IPS-20b (cell line): Measurements from ENCODE around the gene ZNF280A.
"Not testable (repeated sequence)": the region's sequence is repeated elsewhere in the genome, so short reads cannot be mapped to it uniquely, and the experiment has no call there.

Experiments
- H3K27ac ChIP-seq: one replicate; pipeline ENCODE4 v1.5.1; 2013; ENCODE audit warnings: low read length
- H3K27me3 ChIP-seq: 2 replicates; pipeline ENCODE4 v1.6.1; 2013; ENCODE audit warnings: mild to moderate bottlenecking, low read length, inconsistent platforms; ENCODE audit not compliant: insufficient read depth
- H3K36me3 ChIP-seq: 2 replicates; pipeline ENCODE4 v1.6.1; 2013; ENCODE audit warnings: low read depth, mild to moderate bottlenecking, inconsistent platforms, low read length, moderate library complexity; ENCODE audit not compliant: insufficient read depth
- H3K4me1 ChIP-seq: 2 replicates; pipeline ENCODE4 v1.6.1; 2013; ENCODE audit warnings: mild to moderate bottlenecking, control low read depth, inconsistent platforms, low read length, moderate library complexity; ENCODE audit not compliant: insufficient read depth
- H3K4me3 ChIP-seq: 2 replicates; pipeline ENCODE4 v1.5.1; 2013; ENCODE audit warnings: mild to moderate bottlenecking, low read length, inconsistent platforms
- H3K9ac ChIP-seq: 2 replicates; pipeline ENCODE4 v1.6.1; 2013; ENCODE audit warnings: low read depth, mild to moderate bottlenecking, inconsistent platforms, low read length, moderate library complexity
- H3K9me3 ChIP-seq: 2 replicates; pipeline ENCODE4 v1.6.1; 2013; ENCODE audit warnings: mild to moderate bottlenecking, low read depth, low read length, inconsistent platforms; ENCODE audit not compliant: insufficient read depth

ZNF280A gene

GRCh38 chr22:22520667-22521602 lies 865 bp upstream of the ZNF280A start:
- peaks cover 78% of the 10 kb centered on the region for H3K27me3 ChIP-seq
- no peaks in the 10 kb centered on the region for H3K9me3 ChIP-seq
- no peak overlapping the region for H3K27ac ChIP-seq
- no peak overlapping the region for H3K9ac ChIP-seq
- H3K4me3 ChIP-seq = no peak overlapping the region
- no peaks in the 10 kb centered on the region for H3K36me3 ChIP-seq
- no peaks in the 10 kb centered on the region; the same call in 1 of the 2 replicates for H3K4me1 ChIP-seq

- Histone ChIP-seq H3K27me3 (peaks cover 78% of the 10 kb centered on the region), H3K36me3 (no peaks in the 10 kb centered on the region), H3K9ac (no peak overlapping the region), H3K4me1 (no peaks in the 10 kb centered on the region; the same call in 1 of the 2 replicates), H3K9me3 (no peaks in the 10 kb centered on the region), H3K27ac (no peak overlapping the region), H3K4me3 (peak overlapping the region; percentile 13; the same call in 1 of the 2 replicates)
These were observed 479 bp downstream of the ZNF280A start for GRCh38 chr22:22519591-22519990.

GRCh38 chr22:22516992-22517391 lies 3.1 kb downstream of the ZNF280A start:
- Histone ChIP-seq H3K27ac (no peak overlapping the region), H3K9me3 (no peaks in the 10 kb centered on the region), H3K4me3 (no peak overlapping the region), H3K36me3 (no peaks in the 10 kb centered on the region), H3K4me1 (no peaks in the 10 kb centered on the region; the same call in 1 of the 2 replicates), H3K9ac (no peak overlapping the region), H3K27me3 (peaks cover 81% of the 10 kb centered on the region)

- Histone ChIP-seq H3K27me3 (peaks cover 78% of the 10 kb centered on the region), H3K4me1 (no peaks in the 10 kb centered on the region; the same call in 1 of the 2 replicates), H3K4me3 (no peak overlapping the region), H3K27ac (no peak overlapping the region), H3K9ac (no peak overlapping the region), H3K36me3 (no peaks in the 10 kb centered on the region), H3K9me3 (peaks cover 5% of the 10 kb centered on the region; the same call in 1 of the 2 replicates)
These were observed 4.2 kb downstream of the ZNF280A start for GRCh38 chr22:22515890-22516289.

GRCh38 chr22:22514431-22514830 lies 5.6 kb downstream of the ZNF280A start:
- Histone ChIP-seq H3K9me3 (peaks cover 13% of the 10 kb centered on the region; the same call in 1 of the 2 replicates), H3K27me3 (peaks cover 64% of the 10 kb centered on the region)
- not testable (repeated sequence) for H3K4me1 ChIP-seq, H3K4me3 ChIP-seq, H3K27ac ChIP-seq, H3K36me3 ChIP-seq, H3K9ac ChIP-seq

- no peak overlapping the region for H3K4me3 ChIP-seq
- H3K27ac ChIP-seq = no peak overlapping the region
- H3K9me3 ChIP-seq = peaks cover 19% of the 10 kb centered on the region; the same call in 1 of the 2 replicates
- H3K27me3 ChIP-seq = peaks cover 63% of the 10 kb centered on the region
- H3K36me3 ChIP-seq = no peaks in the 10 kb centered on the region
- no peaks in the 10 kb centered on the region for H3K4me1 ChIP-seq
- no peak overlapping the region for H3K9ac ChIP-seq
These were observed 6.5 kb downstream of the ZNF280A start for GRCh38 chr22:22513619-22514018.

GRCh38 chr22:22512951-22513350 lies 7.1 kb downstream of the ZNF280A start:
- H3K4me3 ChIP-seq = no peak overlapping the region
- peaks cover 19% of the 10 kb centered on the region; the same call in 1 of the 2 replicates for H3K9me3 ChIP-seq
- H3K4me1 ChIP-seq = no peaks in the 10 kb centered on the region
- peaks cover 64% of the 10 kb centered on the region for H3K27me3 ChIP-seq
- H3K9ac ChIP-seq = no peak overlapping the region
- H3K27ac ChIP-seq = no peak overlapping the region
- no peaks in the 10 kb centered on the region for H3K36me3 ChIP-seq

- H3K36me3 ChIP-seq = peaks cover 12% of the 10 kb centered on the region
- peaks cover 61% of the 10 kb centered on the region for H3K27me3 ChIP-seq
- H3K4me3 ChIP-seq, H3K9ac ChIP-seq, H3K4me1 ChIP-seq, H3K27ac ChIP-seq: not testable (repeated sequence)
- peaks cover 19% of the 10 kb centered on the region; the same call in 1 of the 2 replicates for H3K9me3 ChIP-seq
These were observed 9.2 kb downstream of the ZNF280A start for GRCh38 chr22:22510833-22511232.

- H3K27ac ChIP-seq, H3K4me3 ChIP-seq, H3K4me1 ChIP-seq, H3K9ac ChIP-seq: not testable (repeated sequence)
- peaks cover 19% of the 10 kb centered on the region; the same call in 1 of the 2 replicates for H3K9me3 ChIP-seq
- peaks cover 17% of the 10 kb centered on the region for H3K36me3 ChIP-seq
- peaks cover 52% of the 10 kb centered on the region for H3K27me3 ChIP-seq
These were observed 10.2 kb downstream of the ZNF280A start for GRCh38 chr22:22509912-22510311.

GRCh38 chr22:22508274-22509176 lies 11.5 kb downstream of the ZNF280A start, which contains the start of gene ZNF280B:
ZNF280B (minus strand) TSS chr22:22508742; CDS start chr22:22489398, 19,344 bp downstream.
- peaks cover 38% of the 10 kb centered on the region for H3K27me3 ChIP-seq

GRCh38 chr22:22507743-22508273 lies 12.3 kb downstream of the ZNF280A start:
- peaks cover 31% of the 10 kb centered on the region for H3K27me3 ChIP-seq
- H3K9me3 ChIP-seq = peaks cover 19% of the 10 kb centered on the region; the same call in 1 of the 2 replicates
- no peak overlapping the region for H3K27ac ChIP-seq

More at GRCh38 chr22:22508274-22509176, 11.5 kb downstream of the ZNF280A start, which contains the start of gene ZNF280B:
- H3K36me3 ChIP-seq = peaks cover 29% of the 10 kb centered on the region
- H3K4me1 ChIP-seq = no peaks in the 10 kb centered on the region
- no peak within 1 kb of the TSS for H3K27ac ChIP-seq
- H3K9ac ChIP-seq = peak within 1 kb of the TSS; percentile 86
- peaks cover 19% of the 10 kb centered on the region; the same call in 1 of the 2 replicates for H3K9me3 ChIP-seq
- H3K4me3 ChIP-seq = peak within 1 kb of the TSS; percentile 89

More at GRCh38 chr22:22507743-22508273, 12.3 kb downstream of the ZNF280A start:
- no peaks in the 10 kb centered on the region for H3K4me1 ChIP-seq
- peak overlapping the region; percentile 89 for H3K4me3 ChIP-seq
- peaks cover 36% of the 10 kb centered on the region for H3K36me3 ChIP-seq
- peak overlapping the region; percentile 86; the same call in 1 of the 2 replicates for H3K9ac ChIP-seq
